Measurements from ENCODE around the gene CLTC.

Gene CLTC

DNA sequence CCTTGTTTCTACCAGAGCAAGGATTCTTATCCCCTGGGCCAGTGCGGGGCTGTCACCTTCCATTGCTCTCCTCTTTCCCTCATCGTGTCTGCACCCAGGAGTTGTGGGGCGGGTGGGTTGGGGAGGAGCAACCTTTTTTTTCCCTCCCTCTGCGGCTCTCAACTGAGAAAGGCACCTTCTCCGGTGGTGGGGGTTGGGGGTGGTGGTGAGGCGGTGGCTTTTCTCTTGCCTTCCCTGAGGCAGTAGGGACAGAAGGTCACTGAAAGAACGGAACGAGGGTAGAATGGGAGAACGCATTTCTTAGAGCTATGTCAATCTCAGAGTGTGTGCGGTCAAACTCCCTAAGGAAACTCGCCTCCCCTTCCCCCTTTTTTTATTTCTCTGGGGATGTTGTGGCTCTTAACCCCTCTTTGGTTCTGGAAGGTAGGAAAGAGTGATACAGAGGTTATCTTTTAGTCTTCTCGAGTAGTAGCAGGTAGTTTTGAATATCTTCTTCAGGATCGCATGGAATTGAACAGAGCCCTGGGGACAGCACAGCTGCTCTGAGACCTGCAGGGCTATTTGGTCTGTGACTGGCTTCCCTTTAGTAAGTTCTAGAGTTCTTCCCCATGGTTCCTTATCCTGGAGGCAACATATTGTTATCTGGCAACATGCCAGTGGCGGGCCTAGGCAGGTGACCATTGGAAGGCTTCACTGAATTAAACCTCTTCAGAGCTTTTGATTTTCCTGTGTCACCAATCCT lies 994 bp downstream of the CLTC start:
- Histone ChIP-seq H3K79me2 (ENCODE audit: insufficient read depth, low read length) (peaks cover 75% of the 10 kb centered on the region), H3F3A (ENCODE audit: low read depth) (0 out of 2 replicates have a peak, but pooled peaks cover 4% of the 10 kb centered on the region), H3K27me3 (ENCODE audit: insufficient read depth, low read length, poor library complexity, severe bottlenecking) (peaks cover 4% of the 10 kb centered on the region), H3K9ac (ENCODE audit: low read depth, low read length, poor library complexity, severe bottlenecking) (peak overlapping the region; percentile 98), H3K4me2 (ENCODE audit: low read depth, low read length, poor library complexity, severe bottlenecking) (peak overlapping the region; percentile 96), H3K36me3 (ENCODE audit: insufficient read depth, low read length) (no peaks in the 10 kb centered on the region), H3K9me3 (ENCODE audit: insufficient read depth, low read depth, low read length) (no peaks in the 10 kb centered on the region), H2AFZ (ENCODE audit: low read length) (no peak overlapping the region), H4K20me1 (ENCODE audit: insufficient read depth, low read length, poor library complexity, severe bottlenecking) (peaks cover 52% of the 10 kb centered on the region), H3K4me1 (ENCODE audit: insufficient read depth, low read length, poor library complexity, severe bottlenecking) (peaks cover 58% of the 10 kb centered on the region), H3K9me2 (replicated peaks; ENCODE audit: low read depth, low read length) (no peaks in the 10 kb centered on the region), H3K4me3 (ENCODE audit: low read length, poor library complexity, severe bottlenecking) (peak overlapping the region; percentile 95)
- no peak for TF ChIP-seq EZH2phosphoT487 (IDR thresholded peaks at IDR 0.05; ENCODE audit: borderline replicate concordance)
- TF ChIP-seq, protein P1, sequence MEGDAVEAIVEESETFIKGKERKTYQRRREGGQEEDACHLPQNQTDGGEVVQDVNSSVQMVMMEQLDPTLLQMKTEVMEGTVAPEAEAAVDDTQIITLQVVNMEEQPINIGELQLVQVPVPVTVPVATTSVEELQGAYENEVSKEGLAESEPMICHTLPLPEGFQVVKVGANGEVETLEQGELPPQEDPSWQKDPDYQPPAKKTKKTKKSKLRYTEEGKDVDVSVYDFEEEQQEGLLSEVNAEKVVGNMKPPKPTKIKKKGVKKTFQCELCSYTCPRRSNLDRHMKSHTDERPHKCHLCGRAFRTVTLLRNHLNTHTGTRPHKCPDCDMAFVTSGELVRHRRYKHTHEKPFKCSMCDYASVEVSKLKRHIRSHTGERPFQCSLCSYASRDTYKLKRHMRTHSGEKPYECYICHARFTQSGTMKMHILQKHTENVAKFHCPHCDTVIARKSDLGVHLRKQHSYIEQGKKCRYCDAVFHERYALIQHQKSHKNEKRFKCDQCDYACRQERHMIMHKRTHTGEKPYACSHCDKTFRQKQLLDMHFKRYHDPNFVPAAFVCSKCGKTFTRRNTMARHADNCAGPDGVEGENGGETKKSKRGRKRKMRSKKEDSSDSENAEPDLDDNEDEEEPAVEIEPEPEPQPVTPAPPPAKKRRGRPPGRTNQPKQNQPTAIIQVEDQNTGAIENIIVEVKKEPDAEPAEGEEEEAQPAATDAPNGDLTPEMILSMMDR (conservative IDR thresholded peaks at IDR 0.05; ENCODE audit: low read length): no peak

GRCh38 chr17:59621771-59622170 lies 2.1 kb downstream of the CLTC start:
- TF ChIP-seq, protein P1 (conservative IDR thresholded peaks at IDR 0.05; ENCODE audit: low read length): no peak
- TF ChIP-seq EZH2phosphoT487 (IDR thresholded peaks at IDR 0.05; ENCODE audit: borderline replicate concordance): no peak
- H3K9me2 ChIP-seq (replicated peaks; ENCODE audit: low read depth, low read length): no peaks in the 10 kb centered on the region
- H3K9me3 ChIP-seq (ENCODE audit: insufficient read depth, low read depth, low read length): no peaks in the 10 kb centered on the region
- no peak overlapping the region for H2AFZ ChIP-seq (ENCODE audit: low read length)
- 0 out of 2 replicates have a peak, but pooled peaks cover 4% of the 10 kb centered on the region for H3F3A ChIP-seq (ENCODE audit: low read depth)
- H3K36me3 ChIP-seq (ENCODE audit: insufficient read depth, low read length): no peaks in the 10 kb centered on the region
- peak overlapping the region; percentile 95 for H3K4me3 ChIP-seq (ENCODE audit: low read length, poor library complexity, severe bottlenecking)
- peak overlapping the region; percentile 98 for H3K9ac ChIP-seq (ENCODE audit: low read depth, low read length, poor library complexity, severe bottlenecking)
- peaks cover 69% of the 10 kb centered on the region for H3K4me1 ChIP-seq (ENCODE audit: insufficient read depth, low read length, poor library complexity, severe bottlenecking)
- H3K4me2 ChIP-seq (ENCODE audit: low read depth, low read length, poor library complexity, severe bottlenecking): peak overlapping the region; percentile 96
- H3K27me3 ChIP-seq (ENCODE audit: insufficient read depth, low read length, poor library complexity, severe bottlenecking): peaks cover 4% of the 10 kb centered on the region
- H4K20me1 ChIP-seq (ENCODE audit: insufficient read depth, low read length, poor library complexity, severe bottlenecking): peaks cover 62% of the 10 kb centered on the region
- H3K79me2 ChIP-seq (ENCODE audit: insufficient read depth, low read length): peaks cover 86% of the 10 kb centered on the region

DNA sequence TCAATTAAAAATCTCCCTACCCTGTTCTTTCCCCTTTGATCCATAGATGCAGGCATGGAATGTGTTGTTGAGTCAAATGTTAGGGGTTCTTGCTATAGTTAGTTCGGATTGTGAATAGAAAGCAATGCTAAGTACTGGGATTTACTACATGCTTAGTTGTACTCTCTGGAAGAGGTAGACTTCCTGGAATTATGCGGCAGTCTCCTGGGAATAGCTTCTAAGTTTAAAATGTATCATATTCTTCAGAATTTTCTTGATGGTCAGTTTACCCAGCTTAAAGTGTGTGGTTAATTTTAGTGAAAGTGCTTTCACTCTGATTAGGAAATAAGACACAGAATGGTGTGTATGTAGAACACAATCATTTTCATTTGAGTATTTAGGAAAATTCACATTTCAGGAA lies 3.5 kb downstream of the CLTC start:
- Histone ChIP-seq H3K4me2 (ENCODE audit: low read depth, low read length, poor library complexity, severe bottlenecking) (peak overlapping the region; percentile 96), H3K27me3 (ENCODE audit: insufficient read depth, low read length, poor library complexity, severe bottlenecking) (peaks cover 4% of the 10 kb centered on the region), H4K20me1 (ENCODE audit: insufficient read depth, low read length, poor library complexity, severe bottlenecking) (peaks cover 76% of the 10 kb centered on the region), H3K9me2 (replicated peaks; ENCODE audit: low read depth, low read length) (no peaks in the 10 kb centered on the region), H3K9me3 (ENCODE audit: insufficient read depth, low read depth, low read length) (no peaks in the 10 kb centered on the region), H3K9ac (ENCODE audit: low read depth, low read length, poor library complexity, severe bottlenecking) (peak overlapping the region; percentile 98), H3F3A (ENCODE audit: low read depth) (0 out of 2 replicates have a peak, but pooled peaks cover 4% of the 10 kb centered on the region), H3K4me1 (ENCODE audit: insufficient read depth, low read length, poor library complexity, severe bottlenecking) (peaks cover 71% of the 10 kb centered on the region), H3K36me3 (ENCODE audit: insufficient read depth, low read length) (no peaks in the 10 kb centered on the region), H3K4me3 (ENCODE audit: low read length, poor library complexity, severe bottlenecking) (peak overlapping the region; percentile 95), H3K79me2 (ENCODE audit: insufficient read depth, low read length) (peaks cover 89% of the 10 kb centered on the region), H2AFZ (ENCODE audit: low read length) (no peak overlapping the region)
- TF ChIP-seq, protein P1 (conservative IDR thresholded peaks at IDR 0.05; ENCODE audit: low read length): no peak
- TF ChIP-seq EZH2phosphoT487 (IDR thresholded peaks at IDR 0.05; ENCODE audit: borderline replicate concordance): no peak

Measured in Loucy (cell line).